ENCODE measurements around the gene NAA50.

GRCh38 chr3:113764698-113765097, 18.6 kb upstream of the NAA50 start:
- TF ChIP-seq CTCF (IDR thresholded peaks at IDR 0.05; ENCODE audit: low read depth, low read length) = no peak
- no peak for TF ChIP-seq EZH2phosphoT487 (IDR thresholded peaks at IDR 0.05; ENCODE audit: low read depth)

Data from OCI-LY3 (cell line).